ENCODE measurements around the gene CNGA3. TPM values are rescaled to one million over a fixed set of nuclear protein-coding genes. Genes with fewer than 3 reads are reported as not detected.

The CNGA3 gene
- total RNA-seq, 1 donor from 2014 or later: 7.6 TPM

GRCh38 chr2:98369710-98370239 is 23.5 kb downstream of the CNGA3 start:
- Mint-ChIP-seq H3K9me3 (ENCODE audit: unreplicated experiment) (no peaks in the 10 kb centered on the region), H3K27me3 (ENCODE audit: unreplicated experiment) (peaks cover 6% of the 10 kb centered on the region), H3K4me1 (ENCODE audit: low read depth, unreplicated experiment) (peaks cover 5% of the 10 kb centered on the region), H3K4me3 (ENCODE audit: unreplicated experiment) (no peak overlapping the region), H3K27ac (ENCODE audit: unreplicated experiment) (no peak overlapping the region), H3K36me3 (ENCODE audit: unreplicated experiment) (peaks cover 18% of the 10 kb centered on the region)
- no peak for TF ChIP-seq CTCF (IDR thresholded peaks at IDR 0.05; ENCODE audit: partially characterized antibody, unreplicated experiment)
- no peak for DNase-seq

GRCh38 chr2:98372121-98372520 is 25.9 kb downstream of the CNGA3 start:
- TF ChIP-seq CTCF (IDR thresholded peaks at IDR 0.05; ENCODE audit: partially characterized antibody, unreplicated experiment): no peak
- no peak overlapping the region for H3K4me3 Mint-ChIP-seq (ENCODE audit: unreplicated experiment)
- H3K27ac Mint-ChIP-seq (ENCODE audit: unreplicated experiment): no peak overlapping the region
- no peaks in the 10 kb centered on the region for H3K9me3 Mint-ChIP-seq (ENCODE audit: unreplicated experiment)
- H3K36me3 Mint-ChIP-seq (ENCODE audit: unreplicated experiment): peaks cover 18% of the 10 kb centered on the region
- peaks cover 9% of the 10 kb centered on the region for H3K27me3 Mint-ChIP-seq (ENCODE audit: unreplicated experiment)
- H3K4me1 Mint-ChIP-seq (ENCODE audit: low read depth, unreplicated experiment): peaks cover 15% of the 10 kb centered on the region
- DNase-seq: no peak

GRCh38 chr2:98372579-98372978 is 26.3 kb downstream of the CNGA3 start:
- H3K36me3 Mint-ChIP-seq (ENCODE audit: unreplicated experiment): peaks cover 17% of the 10 kb centered on the region
- no peak for TF ChIP-seq CTCF (IDR thresholded peaks at IDR 0.05; ENCODE audit: partially characterized antibody, unreplicated experiment)

GRCh38 chr2:98374286-98374685 is 28.0 kb downstream of the CNGA3 start:
- no peak for DNase-seq
- no peak overlapping the region for H3K4me3 Mint-ChIP-seq (ENCODE audit: unreplicated experiment)
- H3K9me3 Mint-ChIP-seq (ENCODE audit: unreplicated experiment): no peaks in the 10 kb centered on the region
- no peak overlapping the region for H3K27ac Mint-ChIP-seq (ENCODE audit: unreplicated experiment)
- TF ChIP-seq CTCF (IDR thresholded peaks at IDR 0.05; ENCODE audit: partially characterized antibody, unreplicated experiment): no peak
- H3K36me3 Mint-ChIP-seq (ENCODE audit: unreplicated experiment): peaks cover 7% of the 10 kb centered on the region
- H3K27me3 Mint-ChIP-seq (ENCODE audit: unreplicated experiment): peaks cover 6% of the 10 kb centered on the region
- H3K4me1 Mint-ChIP-seq (ENCODE audit: low read depth, unreplicated experiment): peaks cover 15% of the 10 kb centered on the region

More at GRCh38 chr2:98372579-98372978, 26.3 kb downstream of the CNGA3 start:
- no peak overlapping the region for H3K27ac Mint-ChIP-seq (ENCODE audit: unreplicated experiment)
- H3K4me3 Mint-ChIP-seq (ENCODE audit: unreplicated experiment): no peak overlapping the region
- H3K4me1 Mint-ChIP-seq (ENCODE audit: low read depth, unreplicated experiment): peaks cover 15% of the 10 kb centered on the region
- H3K27me3 Mint-ChIP-seq (ENCODE audit: unreplicated experiment): peaks cover 9% of the 10 kb centered on the region
- DNase-seq: no peak
- no peaks in the 10 kb centered on the region for H3K9me3 Mint-ChIP-seq (ENCODE audit: unreplicated experiment)

- DNase-seq: no peak
- Mint-ChIP-seq H3K27ac (ENCODE audit: unreplicated experiment) (no peak overlapping the region), H3K4me1 (ENCODE audit: low read depth, unreplicated experiment) (peaks cover 15% of the 10 kb centered on the region), H3K9me3 (ENCODE audit: unreplicated experiment) (no peaks in the 10 kb centered on the region), H3K27me3 (ENCODE audit: unreplicated experiment) (peaks cover 6% of the 10 kb centered on the region), H3K36me3 (ENCODE audit: unreplicated experiment) (no peaks in the 10 kb centered on the region), H3K4me3 (ENCODE audit: unreplicated experiment) (no peak overlapping the region)
- TF ChIP-seq CTCF (IDR thresholded peaks at IDR 0.05; ENCODE audit: partially characterized antibody, unreplicated experiment): no peak
These were observed 28.8 kb downstream of the CNGA3 start for GRCh38 chr2:98374958-98375570.
